ENCODE results near the gene CNOT3. TPM values are rescaled to one million over a fixed set of nuclear protein-coding genes. Genes with fewer than 3 reads are reported as not detected.

CNOT3 gene
- polyA plus RNA-seq, 1 of the 3 experiments (the other 2 are of a cell fraction), result 14.2 TPM

DNA sequence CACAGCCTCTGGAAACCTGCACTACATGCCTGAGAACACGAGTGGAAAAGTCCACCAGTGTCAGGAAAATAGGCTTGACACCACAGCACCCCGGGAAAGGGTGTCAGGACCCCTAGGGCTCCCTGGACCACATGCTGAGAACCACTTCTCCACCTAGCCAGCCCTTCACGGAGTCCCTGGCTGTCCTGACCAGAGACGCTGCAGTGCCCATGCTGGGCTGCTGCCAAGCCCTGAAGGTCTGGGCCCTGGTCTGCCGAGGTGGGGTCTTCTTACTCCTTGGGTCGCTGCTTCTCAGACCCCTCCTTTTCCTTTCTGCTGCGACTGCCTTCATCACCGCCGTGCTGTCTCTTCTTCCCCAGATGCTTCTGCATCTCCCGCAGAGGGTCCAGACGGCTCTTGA, 18.9 kb downstream of the CNOT3 start (continued):
- TF ChIP-seq EP300 (IDR thresholded peaks at IDR 0.05; ENCODE audit: borderline replicate concordance in 1 of 2, low read depth in 1 of 2, low read length in 1 of 2), result no peak

DNA sequence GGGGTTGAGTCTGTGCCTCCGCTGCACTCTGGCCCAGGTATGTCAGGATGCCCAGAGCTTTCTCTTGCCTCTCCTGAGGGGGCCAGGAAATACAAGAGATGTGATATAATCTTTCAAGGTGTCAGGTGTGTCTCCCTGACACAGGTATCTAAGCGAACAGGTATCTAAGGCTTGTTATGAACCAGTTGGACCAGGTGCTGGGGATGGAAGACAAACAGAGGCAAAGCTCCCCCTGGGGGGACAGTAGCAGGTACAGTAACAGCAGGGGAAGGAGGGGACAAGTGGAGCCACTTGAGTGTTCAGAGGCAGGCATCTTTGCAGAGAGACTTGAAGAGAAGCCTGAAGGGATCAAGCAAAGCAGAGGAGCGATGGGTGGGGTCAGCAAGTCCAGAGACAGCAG, 19.4 kb downstream of the CNOT3 start:
- Histone ChIP-seq H3K9ac (no peak overlapping the region), H3K4me2 (no peak overlapping the region), H3F3A (replicated peaks; ENCODE audit: insufficient read depth) (peaks cover 16% of the 10 kb centered on the region), H3K27me3 (ENCODE audit: insufficient read depth) (no peaks in the 10 kb centered on the region), H4K20me1 (ENCODE audit: insufficient read depth) (no peaks in the 10 kb centered on the region), H3K79me2 (ENCODE audit: insufficient read depth) (peaks cover 19% of the 10 kb centered on the region; the same call in 1 of the 2 replicates), H3K9me3 (no peaks in the 10 kb centered on the region), H3K4me3 (ENCODE audit: low read depth in 2 of 2, low read length in 1 of 2) (no peak overlapping the region), H3K9me2 (no peaks in the 10 kb centered on the region), H2AFZ (ENCODE audit: low read depth) (no peak overlapping the region), H3K36me3 (replicated peaks in 1 of 2; ENCODE audit: control insufficient read depth in 1 of 2, insufficient read depth in 2 of 2, low read length in 1 of 2) (peaks cover 27 to 52% of the 10 kb centered on the region in 2 experiments), H3K27ac (ENCODE audit: low read depth in 2 of 2, low read length in 1 of 2) (no peak overlapping the region), H3K4me1 (ENCODE audit: control insufficient read depth in 1 of 2, insufficient read depth in 2 of 2, low read depth in 1 of 2, low read length in 1 of 2) (peaks cover 7 to 18% of the 10 kb centered on the region in 2 experiments; a peak in 2 of 4 replicates)
- ChIA-PET POLR2A (no interaction called here), CTCF (no interaction called here)
- no peak for TF ChIP-seq TCF12 (IDR thresholded peaks at IDR 0.05)
- no peak for TF ChIP-seq SMC3 (IDR thresholded peaks at IDR 0.05; ENCODE audit: low read depth, low read length)
- TF ChIP-seq, protein P1, sequence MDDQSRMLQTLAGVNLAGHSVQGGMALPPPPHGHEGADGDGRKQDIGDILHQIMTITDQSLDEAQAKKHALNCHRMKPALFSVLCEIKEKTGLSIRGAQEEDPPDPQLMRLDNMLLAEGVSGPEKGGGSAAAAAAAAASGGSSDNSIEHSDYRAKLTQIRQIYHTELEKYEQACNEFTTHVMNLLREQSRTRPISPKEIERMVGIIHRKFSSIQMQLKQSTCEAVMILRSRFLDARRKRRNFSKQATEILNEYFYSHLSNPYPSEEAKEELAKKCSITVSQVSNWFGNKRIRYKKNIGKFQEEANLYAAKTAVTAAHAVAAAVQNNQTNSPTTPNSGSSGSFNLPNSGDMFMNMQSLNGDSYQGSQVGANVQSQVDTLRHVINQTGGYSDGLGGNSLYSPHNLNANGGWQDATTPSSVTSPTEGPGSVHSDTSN (IDR thresholded peaks at IDR 0.05), result no peak
- no peak for TF ChIP-seq RAD21 (IDR thresholded peaks at IDR 0.05; ENCODE audit: low read length)
- TF ChIP-seq TEAD4 (IDR thresholded peaks at IDR 0.05; ENCODE audit: borderline replicate concordance, insufficient read depth), result no peak
- TF ChIP-seq FOXJ3 (CRISPR knock-in tag; IDR thresholded peaks at IDR 0.05), result no peak
- TF ChIP-seq ZBTB33 (IDR thresholded peaks at IDR 0.05; ENCODE audit: borderline replicate concordance, low read depth), result no peak
- TF ChIP-seq TAF1 (IDR thresholded peaks at IDR 0.05; ENCODE audit: borderline replicate concordance, low read depth, low read length), result no peak
- no peak for TF ChIP-seq MXI1 (IDR thresholded peaks at IDR 0.05; ENCODE audit: low read depth, low read length)
- TF ChIP-seq RXRA (IDR thresholded peaks at IDR 0.05; ENCODE audit: borderline replicate concordance, low read depth), result no peak
- TF ChIP-seq CTCF (IDR thresholded peaks at IDR 0.05), result no peak
- TF ChIP-seq EZH2phosphoT487 (IDR thresholded peaks at IDR 0.05; ENCODE audit: borderline replicate concordance, low read depth), result no peak
- no peak for TF ChIP-seq IRF3 (IDR thresholded peaks at IDR 0.05; ENCODE audit: low read depth, low read length)
- no peak for TF ChIP-seq POLR2AphosphoS5 (IDR thresholded peaks at IDR 0.05; ENCODE audit: low read depth, low read length)
- no peak for TF ChIP-seq EP300 (IDR thresholded peaks at IDR 0.05; ENCODE audit: borderline replicate concordance in 1 of 2, low read depth in 1 of 2, low read length in 1 of 2)
- TF ChIP-seq CHD2 (IDR thresholded peaks at IDR 0.05; ENCODE audit: low read length, partially characterized antibody), result no peak
- DNase-seq, result no peak
- 100% methylated on average over 3 of the region's 3 CpGs for WGBS (ENCODE audit: low lambda C conversion rate)
